Uterus (tissue), 4 donors: ENCODE measurements around the gene HMOX2. TPM values are rescaled to one million over a fixed set of nuclear protein-coding genes. Genes with fewer than 3 reads are reported as not detected.

Experiments used
- DNase-seq, 2 donors: peaks; one replicate each; pipeline ENCODE4 v3.0.0-alpha.2; 2019 to 2020
- H3K27ac ChIP-seq, 2 donors: fragments of 200-600 bp; sonication (generic); 1 replicate in 1 of 2; 2 replicates in 1 of 2; pipeline ENCODE4 v1.5.1; 2016 to 2018
- H3K27me3 ChIP-seq, 2 donors: fragments of 200-600 bp; sonication (generic); one replicate each; pipeline ENCODE4 v1.5.1; 2018 to 2019; ENCODE audit warnings: control low read depth in 1 of 2
- H3K36me3 ChIP-seq, 2 donors: fragments of 200-600 bp; sonication (generic); one replicate each; pipeline ENCODE4 v1.5.1; 2019; ENCODE audit warnings: control low read depth in 1 of 2
- H3K4me1 ChIP-seq, 2 donors: fragments of 200-600 bp; sonication (generic); one replicate each; pipeline ENCODE4 v1.5.1; 2018 to 2019; ENCODE audit warnings: control low read depth in 1 of 2
- H3K4me3 ChIP-seq, 2 donors: fragments of 200-600 bp; sonication (generic); 1 replicate in 1 of 2; 2 replicates in 1 of 2; pipeline ENCODE4 v1.5.1; 2018 to 2019; ENCODE audit warnings: mild to moderate bottlenecking in 1 of 2
- H3K9me3 ChIP-seq, 2 donors: fragments of 200-600 bp; sonication (generic); one replicate each; pipeline ENCODE4 v1.5.1; 2019; ENCODE audit warnings: control low read depth in 1 of 2
- CTCF ChIP-seq, 4 experiments: fragments of 200-600 bp in 2 of 4; fragments of 450-650 bp in 2 of 4; sonication (generic) in 2 of 4; IDR thresholded peaks; one replicate each; pipeline ENCODE4 v1.5.1; 2016 to 2019; ENCODE audit warnings: antibody characterized with exemption in 4 of 4, mild to moderate bottlenecking in 2 of 4, moderate library complexity in 1 of 4
- POLR2A ChIP-seq, 2 donors: fragments of 450-650 bp; IDR thresholded peaks; one replicate each; pipeline ENCODE4 v1.6.1; 2016; ENCODE audit warnings: antibody characterized with exemption in 2 of 2, mild to moderate bottlenecking in 1 of 2, moderate library complexity in 1 of 2
- intact Hi-C: fragments of 100-400 bp; cut with DNase I; formaldehyde crosslinking; loops from one replicate; pipeline ENCODE4 v1.15.1; 2023; ENCODE audit warnings: low total_unique reads
- total RNA-seq, 4 donors: library from RNA; depleted of rRNA in 3 of 4; stranded (reverse); fragments of >200 nt in 3 of 4; gene quantifications; one replicate each; pipeline versions ENCODE4 v1.1.0 to v1.2.4, GENCODE V29; 2014 to 2023
- donor health status: DM: yes; HTN: yes; CAD: no.

The HMOX2 gene
- total RNA-seq, 4 donors from 2014 or later: 13.2 to 43.1 (median 34.1) TPM

- H3K4me3 ChIP-seq: peak overlapping the region in 1 of 2 donors; percentile 14
Observed at GRCh38 chr16:4500272-4500671, 24.1 kb downstream of the HMOX2 start.

DNA sequence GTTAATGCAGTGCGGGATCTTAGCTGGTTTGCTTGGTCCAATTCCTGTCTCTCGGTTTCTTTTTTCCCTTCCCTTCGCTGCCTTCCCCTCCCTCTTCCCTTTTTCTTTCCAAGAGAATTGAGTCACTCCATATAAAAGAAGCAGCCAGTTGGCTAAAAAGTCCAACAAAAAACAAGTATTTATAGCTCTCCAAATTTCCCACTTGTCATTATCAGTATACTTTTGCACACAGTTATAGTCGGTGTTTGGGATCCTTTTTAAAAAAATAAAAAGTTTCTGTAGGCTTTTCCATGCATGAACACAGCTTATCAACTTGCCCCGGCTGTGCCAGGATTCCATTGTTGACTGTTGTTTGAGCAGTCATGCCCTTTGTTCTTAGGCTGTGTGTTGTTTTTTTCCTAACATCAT lies 24.9 kb downstream of the HMOX2 start:
- peak overlapping the region; percentile 65 to 86 for H3K27ac ChIP-seq
- no peaks in the 10 kb centered on the region for H3K36me3 ChIP-seq
- peaks cover 0 to 6% of the 10 kb centered on the region in 2 donors for H3K4me1 ChIP-seq
- no peaks in the 10 kb centered on the region for H3K27me3 ChIP-seq
- DNase-seq: no peak
- intact Hi-C loops: no loop called here
- no peaks in the 10 kb centered on the region for H3K9me3 ChIP-seq
- H3K4me3 ChIP-seq: peak overlapping the region in 1 of 2 donors; percentile 14
- TF ChIP-seq CTCF (IDR thresholded peaks at IDR 0.05) (no peak), POLR2A (IDR thresholded peaks at IDR 0.05) (no peak)

More at GRCh38 chr16:4500272-4500671, 24.1 kb downstream of the HMOX2 start:
- Histone ChIP-seq H3K36me3 (no peaks in the 10 kb centered on the region), H3K27me3 (no peaks in the 10 kb centered on the region), H3K4me1 (peaks cover 0 to 6% of the 10 kb centered on the region in 2 donors), H3K27ac (peak overlapping the region; percentile 65 to 86), H3K9me3 (no peaks in the 10 kb centered on the region)
- intact Hi-C loops: no loop called here
- TF ChIP-seq CTCF (IDR thresholded peaks at IDR 0.05) (no peak), POLR2A (IDR thresholded peaks at IDR 0.05) (no peak)
- DNase-seq: no peak

- H3K36me3 ChIP-seq: no peaks in the 10 kb centered on the region
- intact Hi-C loops: no loop called here
- H3K4me1 ChIP-seq: peaks cover 0 to 6% of the 10 kb centered on the region in 2 donors
- H3K27ac ChIP-seq: no peak overlapping the region
- TF ChIP-seq CTCF (IDR thresholded peaks at IDR 0.05) (no peak), POLR2A (IDR thresholded peaks at IDR 0.05) (no peak)
- no peak overlapping the region for H3K4me3 ChIP-seq
- H3K27me3 ChIP-seq: no peaks in the 10 kb centered on the region
- no peak for DNase-seq
- no peaks in the 10 kb centered on the region for H3K9me3 ChIP-seq
Observed at GRCh38 chr16:4505356-4506147, 29.4 kb downstream of the HMOX2 start.

GRCh38 chr16:4506450-4506849 lies 30.3 kb downstream of the HMOX2 start:
- Histone ChIP-seq H3K4me3 (no peak overlapping the region), H3K27me3 (no peaks in the 10 kb centered on the region), H3K27ac (no peak overlapping the region), H3K36me3 (no peaks in the 10 kb centered on the region), H3K4me1 (peaks cover 0 to 3% of the 10 kb centered on the region in 2 donors), H3K9me3 (no peaks in the 10 kb centered on the region)
- TF ChIP-seq CTCF (IDR thresholded peaks at IDR 0.05): peak; percentile 60 to 87 (median 72)
- TF ChIP-seq POLR2A (IDR thresholded peaks at IDR 0.05): no peak
- DNase-seq: peak; percentile 57 to 70
- intact Hi-C loops: no loop called here

DNA sequence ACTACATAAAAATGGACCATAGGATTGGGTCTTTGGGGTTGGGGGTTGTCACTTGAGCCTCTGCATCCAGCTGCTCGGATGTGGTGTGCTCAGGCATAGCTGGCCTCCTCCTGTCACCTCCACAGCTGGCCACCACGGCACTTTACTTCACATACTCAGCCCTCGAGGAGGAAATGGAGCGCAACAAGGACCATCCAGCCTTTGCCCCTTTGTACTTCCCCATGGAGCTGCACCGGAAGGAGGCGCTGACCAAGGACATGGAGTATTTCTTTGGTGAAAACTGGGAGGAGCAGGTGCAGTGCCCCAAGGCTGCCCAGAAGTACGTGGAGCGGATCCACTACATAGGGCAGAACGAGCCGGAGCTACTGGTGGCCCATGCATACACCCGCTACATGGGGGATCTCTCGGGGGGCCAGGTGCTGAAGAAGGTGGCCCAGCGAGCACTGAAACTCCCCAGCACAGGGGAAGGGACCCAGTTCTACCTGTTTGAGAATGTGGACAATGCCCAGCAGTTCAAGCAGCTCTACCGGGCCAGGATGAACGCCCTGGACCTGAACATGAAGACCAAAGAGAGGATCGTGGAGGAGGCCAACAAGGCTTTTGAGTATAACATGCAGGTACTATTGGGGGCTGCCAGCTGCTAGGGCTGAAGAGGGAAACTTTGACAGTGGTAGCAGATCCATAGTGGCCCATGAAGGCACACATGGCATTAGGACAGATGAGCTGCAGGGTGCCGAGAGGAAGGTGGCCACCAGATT lies 31.6 kb downstream of the HMOX2 start:
- Histone ChIP-seq H3K36me3 (no peaks in the 10 kb centered on the region), H3K9me3 (no peaks in the 10 kb centered on the region), H3K27me3 (no peaks in the 10 kb centered on the region), H3K4me1 (no peaks in the 10 kb centered on the region), H3K27ac (no peak overlapping the region), H3K4me3 (no peak overlapping the region)
- intact Hi-C loops: no loop called here
- no peak for DNase-seq
- TF ChIP-seq CTCF (IDR thresholded peaks at IDR 0.05) (no peak), POLR2A (IDR thresholded peaks at IDR 0.05) (no peak)
